Neural progenitor cell (in vitro differentiated cells): ENCODE results near the gene CHADL. TPM values are rescaled to one million over a fixed set of nuclear protein-coding genes. Genes with fewer than 3 reads are reported as not detected.
A peak's percentile ranks its signal among the peaks of the same experiment; 100 is the strongest.

ENCODE experiments used
- DNase-seq: peaks from one replicate; pipeline ENCODE4 v3.0.0-alpha.2; 2016; ENCODE audit warnings: low spot score
- H2AFZ ChIP-seq: fragments of 200-600 bp; sonication (generic); replicated peaks from 2 replicates; pipeline ENCODE4 v1.6.1; 2016; ENCODE audit warnings: antibody characterized with exemption
- H3F3A ChIP-seq: fragments of 200-600 bp; sonication (generic); 2 replicates; pipeline ENCODE4 v1.6.1; 2016; ENCODE audit warnings: antibody characterized with exemption, low read depth
- H3K27ac ChIP-seq: fragments of 200-600 bp; sonication (generic); 2 replicates; pipeline ENCODE4 v1.5.1; 2016; ENCODE audit warnings: mild to moderate bottlenecking
- H3K27me3 ChIP-seq: fragments of 200-600 bp; sonication (generic); 2 replicates; pipeline ENCODE4 v1.6.1; 2016; ENCODE audit warnings: mild to moderate bottlenecking, moderate library complexity
- H3K36me3 ChIP-seq: fragments of 200-600 bp; sonication (generic); 2 replicates; pipeline ENCODE4 v1.5.1; 2016
- H3K4me1 ChIP-seq: fragments of 200-600 bp; sonication (generic); 2 replicates; pipeline ENCODE4 v1.6.1; 2016; ENCODE audit warnings: mixed run types
- H3K4me2 ChIP-seq: fragments of 200-600 bp; sonication (generic); 2 replicates; pipeline ENCODE4 v1.6.1; 2016
- H3K4me3 ChIP-seq: fragments of 200-600 bp; sonication (generic); 2 replicates; pipeline ENCODE4 v1.5.1; 2016
- H3K79me2 ChIP-seq: fragments of 200-600 bp; sonication (generic); 2 replicates; pipeline ENCODE4 v1.6.1; 2016; ENCODE audit warnings: low read depth
- H3K9ac ChIP-seq: fragments of 200-600 bp; sonication (generic); 2 replicates; pipeline ENCODE4 v1.6.1; 2016
- H3K9me3 ChIP-seq: fragments of 200-600 bp; sonication (generic); 2 replicates; pipeline ENCODE4 v1.5.1; 2016; ENCODE audit warnings: low read depth
- H4K20me1 ChIP-seq: fragments of 200-600 bp; sonication (generic); 2 replicates; pipeline ENCODE4 v1.6.1; 2016; ENCODE audit warnings: low read depth
- H3K27ac Mint-ChIP-seq: 3 replicates; pipeline ENCODE4 v1.8.0; 2021; ENCODE audit warnings: mixed read lengths
- H3K27me3 Mint-ChIP-seq: 2 replicates; pipeline ENCODE4 v1.8.0; 2022; ENCODE audit warnings: low read depth, mild to moderate bottlenecking, inconsistent platforms, moderate library complexity, mixed read lengths; ENCODE audit not compliant: insufficient read depth
- H3K36me3 Mint-ChIP-seq: 3 replicates; pipeline ENCODE4 v1.8.0; 2021; ENCODE audit warnings: mixed read lengths
- H3K4me1 Mint-ChIP-seq: 3 replicates; pipeline ENCODE4 v1.8.0; 2021; ENCODE audit warnings: mixed read lengths
- H3K4me3 Mint-ChIP-seq: 3 replicates; pipeline ENCODE4 v1.8.0; 2021; ENCODE audit warnings: mild to moderate bottlenecking, moderate library complexity, mixed read lengths
- H3K9me3 Mint-ChIP-seq: 3 replicates; pipeline ENCODE4 v1.8.0; 2020; ENCODE audit warnings: mixed read lengths
- EZH2 ChIP-seq: fragments of 200-600 bp; sonication (generic); IDR thresholded peaks from 2 replicates; pipeline ENCODE4 v1.6.1; 2017; ENCODE audit warnings: antibody characterized with exemption, mild to moderate bottlenecking, moderate library complexity
- EZH2phosphoT487 ChIP-seq: fragments of 200-600 bp; sonication (generic); IDR thresholded peaks from 2 replicates; pipeline ENCODE4 v1.6.1; 2017; ENCODE audit warnings: antibody characterized with exemption
- total RNA-seq: library from RNA; depleted of rRNA; stranded (reverse); fragments of >200 nt; gene quantifications from 2 replicates; pipeline ENCODE4 v1.2.3, GENCODE V29; 2015; ENCODE audit warnings: low replicate concordance
- TF ChIP-seq, protein P1 (sequence below): fragments of 200-600 bp; sonication (generic); IDR thresholded peaks from 2 replicates; pipeline ENCODE4 v1.5.1; 2017; ENCODE audit warnings: antibody characterized with exemption, mild to moderate bottlenecking

CHADL gene
- total RNA-seq, 1 donor from 2014 or later: not detected

DNA sequence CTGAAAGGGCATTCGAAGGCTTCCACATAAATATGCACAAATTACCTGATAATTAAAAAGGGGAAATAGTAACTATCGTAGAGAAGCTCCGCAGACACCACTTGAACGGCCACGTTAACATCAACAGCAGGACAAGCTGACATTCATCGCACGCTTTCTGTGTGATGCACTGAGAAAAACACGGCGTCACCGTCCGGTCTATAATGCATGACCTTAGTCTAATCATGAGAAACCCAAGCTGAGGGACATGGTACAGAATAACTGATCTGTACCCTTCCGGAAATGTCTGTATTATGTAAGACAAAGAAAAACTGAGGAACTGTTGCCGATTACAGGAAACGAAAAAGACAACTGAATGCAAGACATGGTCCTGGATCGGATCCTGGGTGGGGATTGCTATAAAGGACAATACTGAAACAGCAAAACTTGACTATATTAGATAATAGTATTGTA, 45.9 kb upstream of the CHADL start:
- Histone ChIP-seq H3K27ac (no peak overlapping the region), H3K9me3 (no peaks in the 10 kb centered on the region), H3F3A (peaks cover 20% of the 10 kb centered on the region), H4K20me1 (peaks cover 8% of the 10 kb centered on the region), H3K27me3 (no peaks in the 10 kb centered on the region), H3K36me3 (peaks cover 5% of the 10 kb centered on the region), H3K79me2 (peaks cover 42% of the 10 kb centered on the region), H2AFZ (peak overlapping the region; percentile 86), H3K4me3 (peak overlapping the region; percentile 49), H3K9ac (no peak overlapping the region), H3K4me2 (peak overlapping the region; percentile 83), H3K4me1 (peaks cover 14% of the 10 kb centered on the region)
- Mint-ChIP-seq H3K4me3 (peak overlapping the region; percentile 91), H3K27ac (peak overlapping the region; percentile 58), H3K27me3 (peaks cover 2% of the 10 kb centered on the region), H3K9me3 (no peaks in the 10 kb centered on the region), H3K36me3 (peaks cover 10% of the 10 kb centered on the region), H3K4me1 (peaks cover 18% of the 10 kb centered on the region)
- TF ChIP-seq, protein P1, sequence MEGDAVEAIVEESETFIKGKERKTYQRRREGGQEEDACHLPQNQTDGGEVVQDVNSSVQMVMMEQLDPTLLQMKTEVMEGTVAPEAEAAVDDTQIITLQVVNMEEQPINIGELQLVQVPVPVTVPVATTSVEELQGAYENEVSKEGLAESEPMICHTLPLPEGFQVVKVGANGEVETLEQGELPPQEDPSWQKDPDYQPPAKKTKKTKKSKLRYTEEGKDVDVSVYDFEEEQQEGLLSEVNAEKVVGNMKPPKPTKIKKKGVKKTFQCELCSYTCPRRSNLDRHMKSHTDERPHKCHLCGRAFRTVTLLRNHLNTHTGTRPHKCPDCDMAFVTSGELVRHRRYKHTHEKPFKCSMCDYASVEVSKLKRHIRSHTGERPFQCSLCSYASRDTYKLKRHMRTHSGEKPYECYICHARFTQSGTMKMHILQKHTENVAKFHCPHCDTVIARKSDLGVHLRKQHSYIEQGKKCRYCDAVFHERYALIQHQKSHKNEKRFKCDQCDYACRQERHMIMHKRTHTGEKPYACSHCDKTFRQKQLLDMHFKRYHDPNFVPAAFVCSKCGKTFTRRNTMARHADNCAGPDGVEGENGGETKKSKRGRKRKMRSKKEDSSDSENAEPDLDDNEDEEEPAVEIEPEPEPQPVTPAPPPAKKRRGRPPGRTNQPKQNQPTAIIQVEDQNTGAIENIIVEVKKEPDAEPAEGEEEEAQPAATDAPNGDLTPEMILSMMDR: no peak
- no peak for DNase-seq

GRCh38 chr22:41285820-41286638, 45.3 kb upstream of the CHADL start, which contains the start of gene RANGAP1:
Gene RANGAP1 (minus strand): TSS chr22:41286187. CDS start chr22:41281044, 5,143 bp downstream.
- peaks cover 20% of the 10 kb centered on the region for H3F3A ChIP-seq
- H3K9me3 Mint-ChIP-seq: no peaks in the 10 kb centered on the region
- H3K4me1 Mint-ChIP-seq: peaks cover 18% of the 10 kb centered on the region
- peak within 1 kb of the TSS; percentile 24 for H3K27ac ChIP-seq
- peaks cover 10% of the 10 kb centered on the region for H3K36me3 Mint-ChIP-seq
- peaks cover 5% of the 10 kb centered on the region for H3K36me3 ChIP-seq
- H4K20me1 ChIP-seq: peaks cover 15% of the 10 kb centered on the region
- no peak for TF ChIP-seq EZH2
- TF ChIP-seq, protein P1: no peak
- no peak for TF ChIP-seq EZH2phosphoT487
- H3K4me1 ChIP-seq: peaks cover 14% of the 10 kb centered on the region
- peak within 1 kb of the TSS; percentile 86 for H2AFZ ChIP-seq
- peak; percentile 100 for DNase-seq
- H3K4me3 Mint-ChIP-seq: peak within 1 kb of the TSS; percentile 91
- H3K79me2 ChIP-seq: peaks cover 48% of the 10 kb centered on the region
- peak within 1 kb of the TSS; percentile 35 for H3K9ac ChIP-seq
- H3K9me3 ChIP-seq: no peaks in the 10 kb centered on the region
- peak within 1 kb of the TSS; percentile 58 for H3K27ac Mint-ChIP-seq
- H3K27me3 Mint-ChIP-seq: peaks cover 2% of the 10 kb centered on the region
- peak within 1 kb of the TSS; percentile 83 for H3K4me2 ChIP-seq
- H3K27me3 ChIP-seq: no peaks in the 10 kb centered on the region
- H3K4me3 ChIP-seq: peak within 1 kb of the TSS; percentile 76

DNA sequence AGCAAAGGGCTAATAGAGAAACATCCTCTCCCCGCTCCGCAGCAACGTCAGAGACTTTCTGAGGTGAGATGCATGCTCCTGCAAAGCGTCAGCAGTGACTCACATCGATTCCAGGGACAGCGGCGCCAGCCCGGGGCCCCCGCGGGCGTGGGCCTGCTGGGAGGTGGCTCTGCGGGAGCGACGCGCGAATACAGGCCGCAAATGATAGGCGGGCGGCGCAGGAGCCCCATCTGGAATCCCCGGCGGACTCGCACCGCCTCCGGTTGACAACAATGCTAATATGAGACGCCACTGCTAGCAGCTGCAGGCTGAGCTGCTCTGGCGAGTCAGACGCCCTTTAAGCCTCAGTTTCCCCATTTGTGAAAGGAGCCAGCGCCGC, 44.7 kb upstream of the CHADL start:
- peaks cover 14% of the 10 kb centered on the region for H3K36me3 Mint-ChIP-seq
- peaks cover 18% of the 10 kb centered on the region for H3K4me1 Mint-ChIP-seq
- no peak overlapping the region for H3K27ac Mint-ChIP-seq
- Histone ChIP-seq H3K9ac (peak overlapping the region; percentile 35), H3K36me3 (peaks cover 5% of the 10 kb centered on the region), H3K27me3 (no peaks in the 10 kb centered on the region), H3K4me3 (peak overlapping the region; percentile 76), H3K27ac (peak overlapping the region; percentile 24), H3K4me1 (peaks cover 8% of the 10 kb centered on the region), H3K9me3 (no peaks in the 10 kb centered on the region), H4K20me1 (peaks cover 17% of the 10 kb centered on the region), H2AFZ (peak overlapping the region; percentile 30), H3K4me2 (peak overlapping the region; percentile 76), H3F3A (peaks cover 15% of the 10 kb centered on the region), H3K79me2 (peaks cover 54% of the 10 kb centered on the region)
- H3K9me3 Mint-ChIP-seq: no peaks in the 10 kb centered on the region
- TF ChIP-seq, protein P1: no peak
- TF ChIP-seq EZH2phosphoT487 (no peak), EZH2 (no peak)
- DNase-seq: peak; percentile 69
- peak overlapping the region; percentile 91 for H3K4me3 Mint-ChIP-seq
- H3K27me3 Mint-ChIP-seq: peaks cover 2% of the 10 kb centered on the region
